OCI-LY3 (cell line): Measurements from ENCODE around the gene COBL.

Experiments used
- H2AFZ ChIP-seq: fragments of 200-600, 300-600 bp; shearing (Covaris generic); 2 replicates; pipeline ENCODE4 v1.6.0; 2014; ENCODE audit warnings: antibody characterized with exemption, low read depth, low read length
- H3K27ac ChIP-seq: fragments of 200-600, 300-600 bp; sonication (generic); 2 replicates; pipeline ENCODE4 v1.5.1; 2014; ENCODE audit warnings: mild to moderate bottlenecking, low read length, moderate library complexity, mixed read lengths
- H3K27me3 ChIP-seq: fragments of 200-600, 300-600 bp; sonication (generic); 2 replicates; pipeline ENCODE4 v1.6.1; 2014; ENCODE audit warnings: low read depth, low read length, mixed read lengths
- H3K36me3 ChIP-seq: fragments of 200-600, 300-600 bp; sonication (generic); replicated peaks from 2 replicates; pipeline ENCODE3; 2014; ENCODE audit warnings: low read depth, low read length, mixed read lengths
- H3K4me1 ChIP-seq: fragments of 300-600, 200-600 bp; sonication (generic); 2 replicates; pipeline ENCODE4 v1.6.1; 2014; ENCODE audit warnings: low read length, mixed read lengths
- H3K4me2 ChIP-seq: fragments of 200-600, 300-600 bp; sonication (generic); 2 replicates; pipeline ENCODE4 v1.6.1; 2014; ENCODE audit warnings: low read length, mixed read lengths
- H3K4me3 ChIP-seq: fragments of 300-600, 200-600 bp; sonication (generic); 2 replicates; pipeline ENCODE4 v1.5.1; 2014; ENCODE audit warnings: antibody characterized with exemption, mild to moderate bottlenecking, low read length, moderate library complexity
- H3K79me2 ChIP-seq: fragments of 300-600, 200-600 bp; shearing (Covaris generic); 2 replicates; pipeline ENCODE4 v1.6.1; 2014; ENCODE audit warnings: mild to moderate bottlenecking, low read length, mixed read lengths
- H3K9ac ChIP-seq: fragments of 300-600, 200-600 bp; shearing (Covaris generic); 2 replicates; pipeline ENCODE4 v1.6.0; 2014; ENCODE audit warnings: mild to moderate bottlenecking, low read length, moderate library complexity
- H3K9me3 ChIP-seq: fragments of 200-600, 300-600 bp; shearing (Covaris generic); 2 replicates; pipeline ENCODE4 v1.6.1; 2014; ENCODE audit warnings: low read length, mixed read lengths; ENCODE audit not compliant: insufficient read depth
- H4K20me1 ChIP-seq: fragments of 200-600, 300-600 bp; sonication (generic); 2 replicates; pipeline ENCODE4 v1.6.1; 2016; ENCODE audit warnings: low read length, mixed read lengths; ENCODE audit not compliant: insufficient read depth
- EZH2phosphoT487 ChIP-seq: fragments of 200-600 bp; shearing (Covaris generic); IDR thresholded peaks from 2 replicates; pipeline ENCODE4 v1.6.1; 2018; ENCODE audit warnings: antibody characterized with exemption, mixed run types, low read depth
- TF ChIP-seq, protein P1 (sequence below): fragments of 200-600, 300-600 bp; sonication (generic); IDR thresholded peaks from 2 replicates; pipeline ENCODE4 v1.5.1; 2014; ENCODE audit warnings: antibody characterized with exemption, low read length, low read depth

The COBL gene

DNA sequence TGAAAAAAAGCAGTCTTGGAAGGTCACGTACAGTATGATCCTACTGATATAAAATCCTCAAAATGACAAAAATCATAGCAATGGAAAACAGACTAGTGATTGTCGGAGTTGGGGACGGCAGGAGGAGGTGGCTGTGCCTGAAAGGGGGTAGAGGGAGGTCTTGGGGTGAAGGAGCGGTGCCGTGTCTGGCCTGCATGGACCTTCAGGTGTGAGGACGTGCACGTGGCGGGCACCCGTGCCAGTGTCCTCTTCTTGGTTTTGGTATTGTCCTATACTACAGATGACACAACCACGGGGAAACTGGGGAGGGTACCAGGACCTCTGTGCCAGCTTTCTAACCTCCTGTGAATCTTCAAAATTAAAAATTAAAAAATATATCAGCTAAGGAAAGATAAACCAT, 73.0 kb downstream of the COBL start:
- Histone ChIP-seq H3K9me3 (no peaks in the 10 kb centered on the region), H2AFZ (no peak overlapping the region), H3K4me3 (no peak overlapping the region), H3K4me1 (no peaks in the 10 kb centered on the region), H3K36me3 (no peaks in the 10 kb centered on the region), H3K9ac (no peak overlapping the region), H4K20me1 (no peaks in the 10 kb centered on the region), H3K27ac (no peak overlapping the region), H3K4me2 (no peak overlapping the region), H3K27me3 (no peaks in the 10 kb centered on the region), H3K79me2 (no peaks in the 10 kb centered on the region)
- TF ChIP-seq, protein P1, sequence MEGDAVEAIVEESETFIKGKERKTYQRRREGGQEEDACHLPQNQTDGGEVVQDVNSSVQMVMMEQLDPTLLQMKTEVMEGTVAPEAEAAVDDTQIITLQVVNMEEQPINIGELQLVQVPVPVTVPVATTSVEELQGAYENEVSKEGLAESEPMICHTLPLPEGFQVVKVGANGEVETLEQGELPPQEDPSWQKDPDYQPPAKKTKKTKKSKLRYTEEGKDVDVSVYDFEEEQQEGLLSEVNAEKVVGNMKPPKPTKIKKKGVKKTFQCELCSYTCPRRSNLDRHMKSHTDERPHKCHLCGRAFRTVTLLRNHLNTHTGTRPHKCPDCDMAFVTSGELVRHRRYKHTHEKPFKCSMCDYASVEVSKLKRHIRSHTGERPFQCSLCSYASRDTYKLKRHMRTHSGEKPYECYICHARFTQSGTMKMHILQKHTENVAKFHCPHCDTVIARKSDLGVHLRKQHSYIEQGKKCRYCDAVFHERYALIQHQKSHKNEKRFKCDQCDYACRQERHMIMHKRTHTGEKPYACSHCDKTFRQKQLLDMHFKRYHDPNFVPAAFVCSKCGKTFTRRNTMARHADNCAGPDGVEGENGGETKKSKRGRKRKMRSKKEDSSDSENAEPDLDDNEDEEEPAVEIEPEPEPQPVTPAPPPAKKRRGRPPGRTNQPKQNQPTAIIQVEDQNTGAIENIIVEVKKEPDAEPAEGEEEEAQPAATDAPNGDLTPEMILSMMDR, result no peak
- TF ChIP-seq EZH2phosphoT487, result no peak

DNA sequence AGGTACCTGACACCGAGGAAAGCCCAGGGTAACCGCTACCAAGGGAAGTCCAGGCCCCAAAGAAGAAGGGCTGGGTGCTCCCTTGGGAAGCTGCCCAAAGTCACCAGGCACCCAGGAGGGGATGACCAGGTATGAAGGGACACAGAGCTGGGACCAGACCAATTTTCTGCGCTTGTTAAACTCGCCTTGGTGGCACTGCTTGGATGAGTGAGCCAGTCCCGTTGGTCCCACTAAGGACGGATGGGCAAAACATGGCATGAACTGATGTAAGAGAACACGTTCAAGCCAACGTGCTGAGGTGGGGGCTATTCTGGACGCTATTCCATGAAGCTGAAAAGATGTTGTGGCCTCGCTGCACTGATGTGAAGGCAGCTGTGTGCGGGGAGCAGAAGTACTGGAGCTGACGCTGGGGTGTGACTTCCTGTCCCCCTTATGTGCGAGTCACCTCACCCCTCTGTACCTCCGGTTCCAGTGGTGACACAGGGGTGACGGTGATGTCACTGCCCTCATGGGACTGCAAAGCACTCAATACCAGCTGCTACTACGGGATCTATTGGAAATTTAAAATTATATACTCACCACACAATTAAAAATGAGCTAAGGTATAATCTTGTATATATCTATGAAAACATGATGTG, 73.6 kb downstream of the COBL start:
- H3K27ac ChIP-seq, result no peak overlapping the region
- no peak overlapping the region for H2AFZ ChIP-seq
- H3K4me1 ChIP-seq, result no peaks in the 10 kb centered on the region
- H3K4me3 ChIP-seq, result no peak overlapping the region
- no peaks in the 10 kb centered on the region for H3K27me3 ChIP-seq
- TF ChIP-seq, protein P1, result no peak
- no peak for TF ChIP-seq EZH2phosphoT487
- H3K79me2 ChIP-seq, result no peaks in the 10 kb centered on the region
- no peak overlapping the region for H3K4me2 ChIP-seq
- H3K9me3 ChIP-seq, result no peaks in the 10 kb centered on the region
- H3K36me3 ChIP-seq, result no peaks in the 10 kb centered on the region
- no peaks in the 10 kb centered on the region for H4K20me1 ChIP-seq
- H3K9ac ChIP-seq, result no peak overlapping the region

GRCh38 chr7:51242007-51242691, 74.5 kb downstream of the COBL start:
- no peaks in the 10 kb centered on the region for H3K27me3 ChIP-seq
- no peaks in the 10 kb centered on the region for H3K4me1 ChIP-seq
- H3K9me3 ChIP-seq, result no peaks in the 10 kb centered on the region
- H3K9ac ChIP-seq, result no peak overlapping the region
- TF ChIP-seq, protein P1, result no peak
- TF ChIP-seq EZH2phosphoT487, result no peak
- H4K20me1 ChIP-seq, result no peaks in the 10 kb centered on the region
- no peak overlapping the region for H3K4me3 ChIP-seq
- no peak overlapping the region for H2AFZ ChIP-seq
- H3K79me2 ChIP-seq, result no peaks in the 10 kb centered on the region
- no peak overlapping the region for H3K27ac ChIP-seq
- no peak overlapping the region for H3K4me2 ChIP-seq
- H3K36me3 ChIP-seq, result no peaks in the 10 kb centered on the region

DNA sequence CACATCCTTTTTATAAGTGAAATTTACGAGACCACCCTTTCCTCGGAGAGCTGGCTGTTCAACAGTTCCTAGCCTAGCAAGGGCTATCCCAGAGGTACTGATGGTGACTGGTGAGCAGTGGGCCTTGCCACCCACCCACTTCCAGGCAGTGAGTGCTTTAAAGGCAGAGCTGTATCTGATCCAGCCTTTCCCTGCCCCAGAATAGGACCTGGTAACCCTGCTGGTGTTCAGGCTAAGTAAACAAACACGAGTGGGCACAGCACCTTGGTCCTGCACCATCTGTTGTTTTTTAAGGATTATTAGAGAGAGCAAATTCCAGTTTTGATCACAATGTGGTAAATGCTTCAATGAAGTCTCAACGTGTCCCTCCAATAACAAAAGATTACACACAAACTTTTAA, 75.7 kb downstream of the COBL start:
- Histone ChIP-seq H3K4me2 (no peak overlapping the region), H3K27ac (no peak overlapping the region), H3K4me1 (no peaks in the 10 kb centered on the region), H3K36me3 (no peaks in the 10 kb centered on the region), H2AFZ (no peak overlapping the region), H3K79me2 (no peaks in the 10 kb centered on the region), H3K9me3 (no peaks in the 10 kb centered on the region), H3K27me3 (no peaks in the 10 kb centered on the region), H3K9ac (no peak overlapping the region), H4K20me1 (no peaks in the 10 kb centered on the region), H3K4me3 (no peak overlapping the region)
- no peak for TF ChIP-seq EZH2phosphoT487
- TF ChIP-seq, protein P1, result no peak
